GM21619 (cell line): ENCODE measurements around the gene RAB44.

Experiments used
- ATAC-seq: cut with Tn5 transposase; IDR thresholded peaks from one replicate; pipeline ENCODE4 v1.9.1; 2021; ENCODE audit not compliant: unreplicated experiment

RAB44 gene

DNA sequence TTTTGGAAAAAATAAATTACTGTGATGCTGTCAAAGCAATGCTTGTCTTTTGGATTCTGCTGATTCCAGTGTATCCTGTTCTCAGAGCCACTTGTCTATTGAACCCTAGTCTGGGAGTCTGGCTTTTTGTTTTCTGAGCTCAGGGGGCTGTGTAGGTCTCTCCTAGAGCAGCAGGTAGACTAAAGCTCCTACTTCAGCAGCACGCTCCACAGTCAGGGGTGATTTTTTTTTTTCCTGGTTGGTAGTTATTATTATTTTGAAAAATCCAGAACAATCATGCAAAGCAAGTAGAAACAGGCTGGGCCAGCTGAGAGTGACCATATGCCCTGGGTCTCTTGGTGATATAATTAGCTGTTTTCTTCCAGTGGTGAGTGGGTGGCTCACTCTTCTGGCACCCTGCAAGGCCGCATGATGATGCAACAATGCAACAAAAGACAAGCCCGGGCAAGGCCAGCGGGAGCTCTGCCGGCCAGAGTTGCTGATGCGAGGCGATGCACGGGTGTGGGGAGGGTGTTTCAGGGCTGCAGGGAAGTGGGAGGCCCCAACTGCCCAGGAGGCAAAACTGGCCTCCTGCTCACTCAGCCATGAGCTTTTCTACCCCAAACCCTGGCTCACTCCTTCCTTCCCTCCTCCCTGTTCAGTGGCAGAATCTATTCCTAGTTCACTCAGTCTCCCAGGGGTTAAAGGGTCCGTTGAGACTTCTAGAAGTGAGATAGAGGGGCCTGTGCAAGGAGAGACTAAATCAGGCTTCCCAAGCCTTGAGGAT, 30.6 kb upstream of the RAB44 start:
- ATAC-seq = peak; percentile 77

DNA sequence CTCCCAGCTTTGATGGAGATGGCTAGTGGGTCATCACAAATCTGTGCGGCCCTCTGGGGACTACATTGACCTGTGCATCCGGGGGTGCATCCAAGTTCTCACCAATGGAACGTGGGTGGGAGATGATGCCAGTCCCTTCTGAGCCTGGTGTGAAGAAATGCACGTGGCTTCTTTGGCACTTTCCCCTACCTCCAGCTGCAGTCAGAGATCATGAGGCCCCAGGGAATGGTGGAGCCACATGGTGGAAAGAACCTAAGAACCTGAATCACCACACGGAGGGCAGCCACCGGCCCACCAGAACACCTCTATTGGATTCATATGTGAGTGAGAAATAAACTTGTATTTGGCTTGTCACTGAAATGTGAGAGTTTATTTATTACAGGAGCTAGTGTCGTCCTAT, 29.0 kb upstream of the RAB44 start:
- ATAC-seq = no peak

GRCh38 chr6:36669002-36669401, 28.6 kb upstream of the RAB44 start:
- ATAC-seq = no peak

GRCh38 chr6:36670271-36670670, 27.4 kb upstream of the RAB44 start:
- ATAC-seq = no peak

- ATAC-seq = no peak
Observed at GRCh38 chr6:36671687-36672375, 25.8 kb upstream of the RAB44 start.

DNA sequence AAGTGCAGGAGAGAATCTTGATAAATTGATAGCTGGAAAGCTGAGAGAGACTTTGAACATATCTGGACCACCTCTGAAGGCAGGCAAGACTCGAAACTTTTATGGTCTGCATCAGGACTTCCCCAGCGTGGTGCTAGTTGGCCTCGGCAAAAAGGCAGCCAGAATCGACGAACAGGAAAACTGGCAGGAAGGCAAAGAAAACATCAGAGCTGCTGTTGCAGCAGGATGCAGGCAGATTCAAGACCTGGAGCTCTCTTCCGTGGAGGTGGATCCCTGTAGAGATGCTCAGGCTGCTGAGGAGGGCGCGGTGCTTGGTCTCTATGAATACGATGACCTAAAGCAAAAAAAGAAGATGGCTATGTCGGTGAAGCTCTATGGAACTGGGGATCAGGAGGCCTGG, 23.7 kb upstream of the RAB44 start:
- ATAC-seq = no peak

DNA sequence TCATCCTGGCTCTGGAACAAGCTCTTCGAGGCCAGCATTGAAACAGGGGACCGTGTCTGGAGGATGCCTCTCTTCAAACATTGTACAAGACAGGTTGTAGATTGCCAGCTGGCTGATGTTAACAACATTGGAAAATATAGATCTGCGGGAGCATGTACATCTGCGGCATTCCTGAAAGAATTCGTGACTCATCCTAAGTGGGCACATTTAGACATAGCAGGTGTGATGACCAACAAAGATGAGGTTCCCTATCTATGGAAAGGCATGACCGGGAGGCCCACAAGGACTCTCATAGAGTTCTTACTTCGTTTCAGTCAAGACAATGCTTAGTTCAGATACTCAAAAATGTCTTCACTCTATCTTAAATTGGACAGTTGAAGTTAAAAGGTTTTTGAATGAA, 22.7 kb upstream of the RAB44 start:
- ATAC-seq = no peak

DNA sequence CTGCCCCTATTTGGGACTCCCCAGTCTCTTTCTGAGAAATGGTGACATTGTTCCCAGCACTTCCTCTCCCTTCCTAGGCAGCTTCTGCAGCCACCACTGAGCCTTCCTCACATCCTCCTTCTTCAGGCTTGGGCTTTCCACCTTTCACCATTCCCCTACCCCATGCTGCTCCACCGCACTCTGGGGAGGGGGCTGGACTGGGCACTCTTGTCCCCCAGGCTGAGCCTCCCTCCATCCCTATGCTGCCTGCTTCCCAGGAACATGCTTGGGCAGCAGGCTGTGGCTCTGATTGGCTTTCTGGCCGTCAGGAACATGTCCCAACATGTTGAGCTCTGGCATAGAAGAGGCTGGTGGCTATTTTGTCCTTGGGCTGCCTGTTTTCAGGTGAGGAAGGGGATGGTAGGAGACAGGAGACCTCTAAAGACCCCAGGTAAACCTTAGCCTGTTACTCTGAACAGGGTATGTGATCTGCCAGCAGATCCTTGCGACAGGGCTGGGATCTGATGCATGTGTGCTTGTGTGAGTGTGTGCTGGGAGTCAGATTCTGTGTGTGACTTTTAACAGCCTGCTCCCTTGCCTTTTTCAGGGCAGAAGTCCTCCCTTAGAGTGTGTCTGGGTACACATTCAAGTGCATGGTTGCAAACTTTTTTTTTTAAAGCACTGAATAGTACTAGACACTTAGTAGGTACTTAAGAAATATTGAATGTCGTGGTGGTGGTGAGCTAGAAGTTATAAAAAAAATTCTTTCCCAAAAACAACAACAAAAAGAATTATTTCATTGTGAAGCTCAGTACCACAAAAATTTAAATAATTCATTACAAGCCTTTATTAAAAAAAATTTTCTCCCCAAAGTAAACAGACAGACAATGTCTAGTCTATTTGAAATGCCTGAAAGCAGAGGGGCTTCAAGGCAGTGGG, 21.2 kb upstream of the RAB44 start:
- ATAC-seq = no peak

- no peak for ATAC-seq
Observed at GRCh38 chr6:36677059-36677749, 20.4 kb upstream of the RAB44 start.

GRCh38 chr6:36677753-36678487, 19.7 kb upstream of the RAB44 start:
- ATAC-seq = no peak

- peak; percentile 45 for ATAC-seq
Observed at GRCh38 chr6:36678488-36679042, 19.1 kb upstream of the RAB44 start, which contains the start of gene CDKN1A. CDKN1A (plus strand) TSS chr6:36678714; CDS start chr6:36684102, 5,388 bp downstream.

DNA sequence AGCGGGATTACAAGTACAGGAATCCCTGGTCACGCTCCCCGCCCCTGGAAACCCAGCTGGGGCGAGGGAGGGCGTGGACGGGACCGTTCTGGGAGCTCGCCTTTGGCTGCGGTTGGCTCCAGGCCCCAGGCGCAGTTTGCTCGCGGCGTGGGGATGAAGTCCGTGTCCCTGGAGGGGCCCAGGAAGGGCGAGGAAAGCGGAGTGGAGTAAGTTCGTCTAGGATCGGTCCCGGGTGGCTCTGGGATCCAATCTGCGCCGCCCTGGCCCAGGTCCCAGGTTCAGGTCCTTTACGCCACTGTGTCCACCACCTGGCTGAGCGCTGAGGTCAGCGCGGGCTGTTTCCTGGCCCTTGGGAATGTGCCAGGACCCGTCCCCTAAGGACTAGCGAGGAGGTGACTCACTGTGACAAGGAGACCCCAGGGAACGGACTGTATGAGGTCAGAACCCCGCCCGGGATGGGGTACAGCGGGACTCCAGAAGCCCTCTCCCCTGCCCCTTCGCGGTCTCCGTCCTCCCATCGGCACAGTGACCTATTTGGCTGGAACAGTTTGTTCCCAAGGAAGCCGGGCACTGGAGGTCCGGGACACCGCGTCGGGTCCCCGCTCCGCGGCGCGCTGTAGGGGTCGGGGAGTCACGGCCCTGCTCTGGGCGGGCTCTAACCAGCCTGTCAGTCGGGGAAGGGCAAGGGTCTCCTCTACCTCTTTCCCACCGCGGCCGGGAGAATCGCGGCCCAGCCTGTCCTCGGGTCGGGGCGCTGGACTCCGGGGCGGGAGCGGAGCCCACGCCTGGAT, 18.4 kb upstream of the RAB44 start:
- ATAC-seq = no peak

DNA sequence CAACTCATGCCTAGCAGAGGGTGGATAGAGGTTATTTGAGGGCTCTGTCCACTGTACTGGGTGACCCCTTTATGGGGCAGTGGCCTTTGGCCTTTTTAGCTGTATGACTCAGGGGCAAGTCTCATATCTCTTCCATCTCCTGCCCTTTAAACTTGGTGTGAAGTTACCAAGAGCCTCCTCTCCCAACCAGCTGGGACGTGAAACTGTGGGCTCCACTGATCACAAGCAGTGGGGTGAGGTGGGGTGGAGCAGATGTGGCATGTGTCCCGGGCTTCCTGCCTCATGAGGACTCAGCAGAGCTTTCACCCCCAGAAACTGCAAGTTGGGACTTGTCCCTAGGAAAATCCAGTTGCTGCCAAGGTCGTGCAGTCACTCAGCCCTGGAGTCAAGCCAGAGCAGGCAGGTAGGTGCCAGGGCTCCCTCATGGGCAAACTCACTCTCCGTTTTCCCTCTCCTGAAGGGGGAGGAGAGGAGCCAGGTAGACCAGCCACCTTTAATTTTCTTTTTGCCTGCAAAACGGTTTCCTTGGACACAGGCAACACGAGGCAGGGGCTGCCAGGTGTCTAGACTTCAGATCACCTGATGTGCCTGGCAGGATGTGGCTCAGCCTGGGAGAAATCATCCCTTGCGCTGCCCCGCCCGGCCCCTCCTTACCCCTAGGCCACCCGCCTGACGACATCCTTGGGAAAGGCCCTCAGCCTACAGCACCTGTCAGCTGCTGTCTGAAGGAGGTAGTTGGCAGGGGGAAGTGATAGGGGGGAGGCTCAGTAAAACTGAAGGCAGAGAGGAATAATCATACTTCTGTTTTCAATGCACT, 15.1 kb upstream of the RAB44 start:
- peak; percentile 24 for ATAC-seq

GRCh38 chr6:36683145-36683655, 14.4 kb upstream of the RAB44 start:
- no peak for ATAC-seq

DNA sequence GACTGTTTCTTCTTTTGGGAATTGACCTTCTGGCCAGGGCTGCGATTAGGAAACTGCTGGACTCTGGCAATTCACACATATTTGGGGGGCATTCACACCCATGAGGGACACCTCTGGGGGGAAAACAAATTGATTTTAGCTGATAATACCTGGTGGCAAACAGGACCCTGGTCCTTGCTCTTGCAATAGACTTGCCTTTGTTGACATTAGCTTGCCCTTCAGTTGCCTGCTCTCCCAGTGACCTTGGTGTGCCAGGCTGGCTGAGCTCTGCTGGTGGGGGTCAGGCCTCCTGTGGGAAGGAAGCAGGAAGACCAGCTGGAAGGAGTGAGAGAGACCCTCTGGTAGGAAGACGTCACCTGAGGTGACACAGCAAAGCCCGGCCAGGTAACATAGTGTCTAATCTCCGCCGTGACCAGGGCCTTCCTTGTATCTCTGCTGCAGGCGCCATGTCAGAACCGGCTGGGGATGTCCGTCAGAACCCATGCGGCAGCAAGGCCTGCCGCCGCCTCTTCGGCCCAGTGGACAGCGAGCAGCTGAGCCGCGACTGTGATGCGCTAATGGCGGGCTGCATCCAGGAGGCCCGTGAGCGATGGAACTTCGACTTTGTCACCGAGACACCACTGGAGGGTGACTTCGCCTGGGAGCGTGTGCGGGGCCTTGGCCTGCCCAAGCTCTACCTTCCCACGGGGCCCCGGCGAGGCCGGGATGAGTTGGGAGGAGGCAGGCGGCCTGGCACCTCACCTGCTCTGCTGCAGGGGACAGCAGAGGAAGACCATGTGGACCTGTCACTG, 13.8 kb upstream of the RAB44 start:
- no peak for ATAC-seq

- no peak for ATAC-seq
Observed at GRCh38 chr6:36684447-36684812, 13.2 kb upstream of the RAB44 start.

GRCh38 chr6:36685166-36685924, 12.3 kb upstream of the RAB44 start:
- no peak for ATAC-seq
